ENCODE measurements around the gene LYL1. TPM values are rescaled to one million over a fixed set of nuclear protein-coding genes. Genes with fewer than 3 reads are reported as not detected.
A peak's percentile ranks its signal among the peaks of the same experiment; 100 is the strongest.

LYL1 gene
- total and polyA plus RNA-seq, 9 of the 15 experiments (the other 6 are each of a cell fraction or from before 2014, with no cell fraction given) = 1.3 to 266 (median 34.0) TPM

GRCh38 chr19:13089857-13090507 is 12.7 kb downstream of the LYL1 start:
- Histone ChIP-seq H3K4me1 (replicated peaks in 1 of 2; ENCODE audit: control insufficient read depth in 2 of 2, insufficient read depth in 2 of 2, low read length in 2 of 2) (peaks cover 11 to 60% of the 10 kb centered on the region in 2 experiments), H3K9ac (ENCODE audit: insufficient read depth in 1 of 2, low read depth in 2 of 2, low read length in 2 of 2) (peak overlapping the region in 1 of 2 experiments; percentile 76; a peak in 1 of 4 replicates), H4K20me1 (replicated peaks; ENCODE audit: control insufficient read depth, insufficient read depth, low read length) (no peaks in the 10 kb centered on the region), H3K27ac (ENCODE audit: extremely low read depth, low read depth, low read length) (no peak overlapping the region), H3K9me1 (ENCODE audit: control insufficient read depth, insufficient read depth, low read length) (no peaks in the 10 kb centered on the region), H3K9me3 (replicated peaks; ENCODE audit: control insufficient read depth, insufficient read depth, low read depth, low read length) (no peaks in the 10 kb centered on the region), H3K36me3 (ENCODE audit: control insufficient read depth, insufficient read depth, low read length) (peaks cover 7% of the 10 kb centered on the region; the same call in 1 of the 3 replicates), H3K4me3 (no peak overlapping the region), H3K79me2 (ENCODE audit: control insufficient read depth, insufficient read depth, low read length) (no peaks in the 10 kb centered on the region), H2AFZ (ENCODE audit: low read depth, low read length) (no peak overlapping the region), H3K27me3 (ENCODE audit: control insufficient read depth in 2 of 2, insufficient read depth in 2 of 2, low read length in 2 of 2) (no peaks in the 10 kb centered on the region), H3K4me2 (ENCODE audit: insufficient read depth, low read length) (no peak overlapping the region)
- CTCF ChIA-PET (ENCODE audit: low intra/inter-chr PET ratio) = interaction anchor here (2.1 kb wide), 1 partner anchor 112 kb away, joined by 12 read pairs; no protein-coding TSS in a partner anchor
- no TSS peak for BruUV-seq (replicated peaks)
- in situ Hi-C loops (cut with MboI) = loop anchor here (5.0 kb wide), 1 partner anchor 113 kb away; no protein-coding TSS in a partner anchor
- no peak for ATAC-seq
- FAIRE-seq = no peak
- intact Hi-C loops (cut with micrococcal nuclease) = loop anchor here (5.0 kb wide), 1 partner anchor 58 kb away; no protein-coding TSS in a partner anchor
- DNase-seq (ENCODE audit: extremely low read depth in 1 of 4, low spot score in 3 of 4) = no peak
- TF ChIP-seq CUX1 (CRISPR knock-in tag; IDR thresholded peaks at IDR 0.05) = no peak
- TF ChIP-seq ZBTB7A (IDR thresholded peaks at IDR 0.05; ENCODE audit: borderline replicate concordance, control insufficient read depth, low read depth, low read length) = no peak
- TF ChIP-seq FOXK1 (CRISPR knock-in tag; IDR thresholded peaks at IDR 0.05; ENCODE audit: borderline replicate concordance) = no peak
- TF ChIP-seq LARP7 (IDR thresholded peaks at IDR 0.05) = no peak
- no peak for TF ChIP-seq ZNF655 (CRISPR knock-in tag; IDR thresholded peaks at IDR 0.05)
- no peak for TF ChIP-seq ZZZ3 (IDR thresholded peaks at IDR 0.05)
- no peak for TF ChIP-seq GABPB1 (CRISPR knock-in tag; IDR thresholded peaks at IDR 0.05)
- TF ChIP-seq ZNF518B (CRISPR knock-in tag; IDR thresholded peaks at IDR 0.05) = no peak
- TF ChIP-seq SP1 (CRISPR knock-in tag; IDR thresholded peaks at IDR 0.05) = no peak
- TF ChIP-seq HCFC1 (IDR thresholded peaks at IDR 0.05; ENCODE audit: low read depth, low read length) = no peak
- TF ChIP-seq ZNF785 (CRISPR knock-in tag; IDR thresholded peaks at IDR 0.05) = no peak
- POLR2A ChIA-PET = interaction anchor here (0.6 to 1.6 kb wide), 4 partner anchors 9 to 623 kb away, joined by 3 to 6 read pairs (median 4); no protein-coding TSS in a partner anchor
- WGBS (ENCODE audit: insufficient coverage, low coverage, missing lambda C conversion rate) = 89% methylated on average over 11 of the region's 12 CpGs

Measured in K562 (cell line).